HG03432 (cell line): ENCODE results near the gene C4orf17.
"Not testable (repeated sequence)": the region's sequence is repeated elsewhere in the genome, so short reads cannot be mapped to it uniquely, and the experiment has no call there.

Experiments used
- ATAC-seq: cut with Tn5 transposase; IDR thresholded peaks from one replicate; pipeline ENCODE4 v1.9.1; 2021; ENCODE audit warnings: mild to moderate bottlenecking, moderate library complexity; ENCODE audit not compliant: unreplicated experiment

The C4orf17 gene

DNA sequence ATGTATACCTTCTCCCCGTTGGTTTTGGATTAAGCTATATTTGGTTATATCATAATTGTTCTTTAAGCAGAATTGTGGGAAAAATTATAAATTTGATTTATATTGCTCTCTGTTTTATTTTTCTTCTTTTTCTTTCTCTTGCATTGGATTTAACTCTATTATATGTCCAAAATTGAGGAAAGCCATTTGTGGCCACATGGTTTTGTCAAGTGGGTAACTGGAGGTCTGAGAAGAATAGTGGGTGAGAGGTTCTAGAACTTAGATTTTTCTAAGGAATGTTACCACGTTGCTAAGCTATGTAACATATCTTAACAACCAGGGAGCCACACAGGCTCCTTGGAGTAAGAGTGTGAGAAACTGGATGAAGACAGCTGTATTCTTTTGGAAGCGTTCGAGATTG is at the start of gene C4orf17:
TSS of gene C4orf17 (plus strand) at position 301 of the 400 bp plus-strand sequence. CDS start 2,061 bp downstream, outside the sequence.
- no peak for ATAC-seq

DNA sequence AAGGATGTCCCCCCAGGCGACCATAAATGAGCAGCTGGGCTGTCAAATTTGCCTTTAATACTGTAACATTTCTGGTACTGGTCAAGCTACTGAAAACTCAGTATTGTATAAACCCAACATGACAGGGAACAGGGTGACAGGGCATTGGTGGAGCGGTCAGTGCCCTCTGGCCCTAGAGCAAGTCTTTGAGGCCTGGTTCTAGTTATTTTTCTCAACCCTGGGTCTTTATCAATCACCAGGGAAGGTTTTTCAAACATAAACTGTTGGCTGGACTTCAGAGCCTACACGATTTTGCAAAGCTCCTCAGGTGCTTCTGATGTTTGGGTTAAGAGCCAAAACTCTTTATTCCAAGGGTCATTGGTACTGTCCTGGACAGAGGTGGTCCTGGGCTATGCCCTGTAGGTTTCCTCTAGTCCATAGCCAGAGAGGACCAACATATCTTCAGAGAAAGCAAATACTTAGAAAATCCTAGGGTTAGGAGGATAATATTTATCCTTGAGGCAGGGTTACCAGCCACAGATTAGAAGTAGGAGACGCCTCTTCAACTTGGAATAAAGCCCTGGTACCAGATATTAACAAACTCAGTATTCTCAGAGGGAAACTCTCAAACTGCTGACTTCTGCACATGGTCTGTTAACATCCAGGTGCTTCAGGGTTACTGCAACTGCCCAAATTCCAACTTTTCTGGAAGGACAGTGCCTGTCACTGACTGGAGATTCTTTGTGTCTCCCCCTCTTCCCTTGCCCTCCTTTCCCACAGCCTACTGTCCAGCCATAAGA is 49.0 kb upstream of the C4orf17 start:
- no peak for ATAC-seq

DNA sequence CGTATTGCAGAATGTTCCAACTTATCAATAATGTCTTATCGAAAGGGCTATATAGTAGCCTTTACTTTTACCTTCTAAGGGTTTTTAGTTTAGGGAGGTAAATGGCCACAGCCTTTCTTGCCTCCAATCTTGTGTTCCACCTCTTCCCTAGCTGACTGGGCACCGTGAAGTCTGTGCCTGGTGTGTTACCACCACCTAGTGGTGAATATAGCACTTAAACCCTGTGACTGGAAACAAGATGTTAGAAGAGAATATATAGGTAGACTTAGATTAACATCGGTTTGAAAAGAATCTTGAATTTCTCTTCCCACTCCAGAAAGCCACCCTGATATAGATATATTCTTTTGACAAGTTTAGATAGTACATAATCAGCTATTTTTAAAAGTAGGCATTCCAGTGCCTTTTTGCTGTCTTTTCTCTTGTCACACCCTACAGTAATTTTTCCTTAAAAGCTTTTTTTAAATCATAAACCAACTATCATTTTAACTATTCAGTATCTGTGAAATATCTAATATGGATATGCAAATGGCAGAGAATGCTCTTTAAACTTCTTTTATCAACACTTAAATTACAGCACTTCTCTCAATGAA is 47.9 kb upstream of the C4orf17 start:
- peak; percentile 99 for ATAC-seq

DNA sequence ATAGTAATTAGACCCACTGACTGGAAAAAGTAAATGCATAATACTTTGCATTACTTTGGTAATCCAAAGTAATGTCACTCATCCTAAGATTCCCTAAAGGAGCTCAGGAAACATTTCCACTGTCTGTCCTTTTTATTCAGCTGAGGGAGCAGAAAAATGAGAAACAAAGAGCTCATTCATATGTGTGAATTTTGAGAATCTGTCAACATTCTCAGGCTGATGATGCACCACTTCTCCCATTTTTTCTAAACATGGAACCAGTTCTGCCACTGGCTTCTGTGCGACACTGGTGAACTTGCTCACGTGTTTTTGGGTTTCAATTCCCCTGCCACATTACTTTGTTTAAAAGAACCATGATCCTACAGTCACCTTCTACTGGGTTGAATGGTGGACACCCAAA is 47.3 kb upstream of the C4orf17 start:
- no peak for ATAC-seq

DNA sequence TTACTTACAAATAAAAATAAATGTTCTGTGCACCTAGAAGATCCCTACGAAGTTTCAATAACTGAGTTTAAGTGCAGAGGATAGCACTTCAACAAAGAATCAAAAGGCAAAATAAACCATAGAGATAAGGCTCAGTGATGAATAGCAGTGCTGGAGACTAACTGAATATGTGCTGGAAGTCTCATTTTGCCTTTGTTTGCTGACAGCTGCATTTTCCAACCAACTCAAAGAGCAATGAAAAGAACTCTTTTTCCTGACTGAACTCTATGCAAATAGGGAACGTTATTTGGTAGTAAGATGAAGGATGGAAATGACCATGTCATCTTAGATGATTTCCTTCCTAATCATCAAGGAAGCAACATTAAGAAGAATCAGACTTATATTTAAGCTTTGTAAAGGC is 42.9 kb upstream of the C4orf17 start:
- ATAC-seq: no peak

DNA sequence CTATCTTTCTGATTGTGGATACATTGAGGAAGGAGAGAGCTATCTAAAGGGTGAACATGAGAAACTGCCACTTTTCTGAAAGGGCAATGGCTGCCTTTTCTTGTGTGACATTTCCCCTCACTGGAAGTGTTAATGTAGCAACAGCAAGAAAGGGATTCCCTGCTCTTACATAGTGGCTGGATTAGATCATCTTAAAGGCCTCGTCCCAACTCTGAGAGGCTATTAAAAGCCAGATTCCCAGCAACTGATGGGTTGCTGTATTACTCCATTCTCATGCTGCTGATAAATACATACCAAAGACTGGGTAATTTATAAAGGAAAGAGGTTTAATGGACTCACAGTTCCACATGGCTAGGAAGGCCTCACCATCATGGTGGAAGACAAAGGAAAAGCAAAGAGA is 41.9 kb upstream of the C4orf17 start:
- no peak for ATAC-seq

DNA sequence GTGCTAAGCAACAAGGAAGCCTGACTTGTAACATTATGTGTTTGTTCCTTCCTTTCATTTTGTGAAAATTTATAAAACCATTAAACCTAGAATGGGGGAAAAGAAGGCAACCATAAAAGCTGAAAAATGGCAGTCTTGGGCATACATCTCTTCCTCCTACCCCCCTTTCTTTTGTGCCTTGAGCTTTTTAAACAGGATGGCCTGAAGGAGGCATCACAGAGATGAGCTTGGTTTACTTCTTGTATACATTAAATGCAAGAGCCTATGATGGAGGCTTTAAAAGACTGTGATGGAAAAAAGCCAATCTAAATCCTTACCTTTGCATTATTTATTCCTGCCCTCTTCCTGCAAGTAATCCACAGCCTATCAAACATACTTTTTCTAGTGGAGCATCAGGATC is 39.5 kb upstream of the C4orf17 start:
- ATAC-seq: no peak

DNA sequence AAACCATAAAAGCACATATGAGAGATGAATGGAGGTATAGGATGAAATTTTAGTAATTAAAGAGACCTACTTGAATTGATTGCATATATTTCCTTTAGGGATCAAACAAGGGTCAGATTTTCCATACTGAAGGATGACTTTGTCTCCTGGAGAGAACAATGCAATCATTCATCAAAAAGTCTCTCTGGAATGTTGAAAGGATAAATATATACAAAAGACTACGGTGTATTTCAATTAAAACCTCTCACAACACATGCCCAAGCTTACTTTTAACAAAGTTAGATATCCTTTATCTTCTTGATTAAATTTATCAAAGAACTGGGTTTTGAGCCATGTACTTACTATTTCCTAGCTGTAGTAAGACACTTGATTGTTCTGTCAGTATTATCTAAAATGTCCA is 38.9 kb upstream of the C4orf17 start:
- ATAC-seq: no peak

DNA sequence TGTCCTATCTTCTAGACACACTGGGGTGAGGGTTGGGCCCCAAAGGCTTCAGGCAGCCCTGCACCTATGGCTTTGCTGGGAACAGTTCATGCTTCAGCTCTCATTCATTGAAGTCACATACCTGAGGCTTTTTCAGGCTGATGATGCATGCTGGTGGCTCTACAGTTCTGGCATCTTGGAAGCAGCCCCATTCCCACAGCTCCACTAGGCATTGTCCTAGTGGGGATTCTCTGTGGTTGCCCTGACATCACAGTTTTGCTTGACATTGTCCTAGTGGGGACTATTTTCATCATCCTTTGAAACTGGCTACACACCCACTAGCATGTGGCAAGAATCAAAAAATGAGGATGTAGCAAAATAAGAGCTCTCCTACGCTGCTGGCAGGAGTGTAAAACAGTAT is 37.7 kb upstream of the C4orf17 start:
- ATAC-seq: no peak

DNA sequence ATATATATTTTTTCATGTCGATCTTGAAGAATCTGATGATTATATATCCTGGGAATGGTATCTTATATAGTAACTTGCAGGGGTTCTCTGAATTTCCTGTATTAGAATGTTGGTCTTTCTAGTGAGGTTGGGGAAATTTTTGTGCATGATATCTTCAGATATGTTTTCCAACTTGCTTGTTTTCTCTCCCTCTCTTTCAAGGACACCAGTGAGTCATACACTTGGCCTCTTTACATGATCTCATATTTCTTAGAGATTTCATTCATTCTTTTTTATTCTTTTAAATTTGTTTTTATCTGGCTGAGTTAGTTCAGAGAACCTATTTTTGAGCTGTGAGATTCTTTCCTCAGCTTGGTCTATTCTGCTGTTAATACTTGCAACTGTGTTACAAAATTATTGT is 27.2 kb upstream of the C4orf17 start:
- no peak for ATAC-seq

DNA sequence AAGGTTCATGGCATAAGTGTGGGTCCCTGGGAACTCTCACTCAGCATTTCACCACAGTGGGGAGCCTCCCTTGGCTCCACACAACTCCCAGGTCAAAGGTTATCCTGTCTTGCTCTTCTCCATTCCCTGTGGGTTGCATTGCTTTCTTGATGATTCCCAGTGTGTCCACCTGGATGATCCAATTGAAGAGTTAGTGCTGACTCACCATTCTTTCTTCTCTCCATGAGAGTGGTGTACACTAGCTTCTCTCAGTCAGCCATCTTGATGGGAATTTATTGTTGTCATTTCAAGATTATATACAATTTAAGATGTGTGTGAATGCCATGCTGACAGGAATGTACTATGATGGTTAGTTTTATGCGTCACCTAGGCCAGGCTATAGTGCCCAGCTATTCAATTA is 25.6 kb upstream of the C4orf17 start:
- no peak for ATAC-seq

DNA sequence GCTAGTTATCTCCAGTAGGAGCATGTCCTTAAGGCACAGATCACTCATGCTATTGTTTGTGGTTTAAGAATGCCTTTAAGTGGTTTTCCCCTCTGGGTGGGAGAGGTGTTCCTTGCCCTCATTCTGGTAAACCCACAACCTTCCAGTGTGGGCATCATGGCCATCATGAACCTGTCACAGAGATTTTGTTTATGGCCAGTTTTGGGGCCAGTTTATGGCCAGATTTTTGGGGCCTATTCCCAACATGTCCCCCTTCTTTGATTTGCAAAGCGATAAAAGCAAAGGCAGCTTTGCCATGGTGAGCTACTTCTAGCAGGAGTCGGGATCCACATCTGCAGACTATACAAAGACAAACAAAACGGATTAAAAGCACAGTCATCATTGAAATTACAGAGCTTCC is 24.2 kb upstream of the C4orf17 start:
- not testable (repeated sequence) for ATAC-seq

DNA sequence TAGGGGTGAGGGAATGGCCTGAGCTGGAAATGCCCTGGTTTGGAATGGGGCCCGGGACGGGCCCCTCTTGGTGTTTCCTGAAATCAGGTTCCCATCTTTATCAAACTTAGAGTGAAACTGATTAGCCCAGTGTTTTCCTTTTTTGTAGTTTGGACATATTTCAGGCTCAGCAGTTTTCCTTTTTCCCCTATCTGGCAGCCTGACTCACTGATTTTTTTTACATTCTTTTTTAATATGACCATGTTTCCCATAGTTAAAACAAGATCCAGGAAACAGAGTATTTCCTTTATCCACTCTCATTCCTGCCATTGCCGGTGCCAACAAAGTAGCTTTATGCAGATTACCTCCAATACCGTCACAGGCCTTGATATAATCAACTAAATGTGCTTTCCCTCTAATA is 20.5 kb upstream of the C4orf17 start:
- ATAC-seq: no peak

DNA sequence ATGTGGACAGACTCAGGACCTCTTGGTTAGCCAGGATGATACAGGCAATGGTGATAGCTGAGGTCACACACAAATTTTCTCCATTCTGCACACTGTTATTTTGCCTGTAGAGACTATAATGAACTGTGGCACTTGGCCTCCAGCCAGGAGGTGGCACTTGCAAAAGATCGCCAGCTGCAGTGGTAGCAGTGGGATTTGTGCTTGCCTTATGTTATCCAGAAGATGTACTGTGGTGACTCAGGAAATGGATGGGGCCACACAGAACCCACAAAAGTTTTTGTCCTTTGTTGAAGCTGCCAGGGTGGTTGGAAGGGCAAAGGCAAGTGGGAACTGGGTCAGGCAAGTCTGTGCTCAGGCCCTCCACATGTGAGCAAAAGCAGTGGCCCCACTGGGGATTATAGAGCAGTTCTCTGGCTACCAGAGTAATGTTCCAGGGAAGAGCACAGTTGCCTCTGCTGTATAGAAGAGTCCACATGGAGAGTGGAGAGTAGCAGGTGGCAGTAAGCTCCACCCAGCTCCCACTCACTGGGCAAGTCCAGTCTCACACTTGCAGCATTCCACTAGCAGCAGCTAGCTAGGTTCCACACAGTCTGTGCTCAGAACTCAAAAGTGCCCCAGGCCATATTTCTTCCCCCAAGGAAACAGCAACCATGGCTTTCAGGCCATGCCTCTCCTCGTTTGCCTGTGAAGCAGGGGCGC is 5.9 kb upstream of the C4orf17 start:
- ATAC-seq: no peak

DNA sequence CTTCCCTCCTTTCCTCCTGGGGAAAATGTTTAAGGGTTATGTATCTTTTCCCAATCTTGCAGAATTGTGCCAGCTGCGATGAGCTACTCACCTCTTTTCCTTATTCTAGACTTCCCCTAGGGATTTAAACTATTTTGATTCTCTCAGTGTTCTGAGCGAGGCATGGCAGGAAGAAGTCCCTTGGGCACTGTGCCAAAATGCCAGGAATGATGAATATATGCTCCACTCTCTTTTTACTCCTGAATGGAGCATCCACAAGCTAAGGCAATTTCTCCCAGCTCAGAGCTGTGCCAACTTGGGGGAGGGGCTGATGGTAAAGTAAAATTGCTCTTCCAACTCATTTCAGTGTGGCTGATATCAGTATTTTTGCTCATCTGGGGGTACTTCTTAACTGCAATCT is 4.0 kb upstream of the C4orf17 start:
- no peak for ATAC-seq

DNA sequence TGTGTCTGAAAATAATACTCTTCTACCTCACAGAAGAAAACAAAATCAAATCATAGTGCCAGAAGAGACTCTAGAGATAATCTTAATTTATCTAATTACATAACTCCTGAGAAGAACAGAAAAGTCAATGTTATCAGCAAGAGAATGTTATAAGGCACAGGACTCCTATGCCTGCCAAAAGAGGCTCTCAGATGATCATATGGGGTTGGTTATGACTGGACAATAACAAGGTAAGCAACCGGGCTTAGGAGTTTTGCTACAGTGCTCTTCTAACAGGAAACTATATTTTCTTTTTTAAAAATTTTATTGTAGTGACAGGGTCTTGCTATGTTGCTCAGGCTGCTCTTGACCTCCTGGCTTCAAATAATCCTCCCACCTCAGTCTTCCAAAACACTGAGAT is 3.5 kb upstream of the C4orf17 start:
- ATAC-seq: peak; percentile 40

DNA sequence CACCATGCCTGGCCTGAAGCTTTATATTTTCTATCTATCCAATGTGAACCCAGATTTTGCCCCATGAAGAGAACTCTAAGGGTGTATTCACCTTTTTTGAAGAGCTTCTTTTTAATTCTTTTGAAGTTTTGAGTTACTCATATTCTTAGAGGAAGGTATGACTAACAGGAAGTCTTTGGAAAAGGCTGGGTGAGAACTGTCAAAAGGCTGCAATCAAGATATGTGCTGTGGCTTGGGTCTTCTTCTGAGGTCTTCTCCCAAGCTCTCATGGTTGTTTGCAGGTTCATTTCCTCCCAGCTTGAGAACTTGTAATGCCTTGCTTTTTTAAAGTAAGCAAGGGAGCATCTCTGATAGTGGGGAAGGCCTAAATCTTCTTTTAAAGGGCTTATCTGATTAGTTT is 3.1 kb upstream of the C4orf17 start:
- peak; percentile 80 for ATAC-seq

DNA sequence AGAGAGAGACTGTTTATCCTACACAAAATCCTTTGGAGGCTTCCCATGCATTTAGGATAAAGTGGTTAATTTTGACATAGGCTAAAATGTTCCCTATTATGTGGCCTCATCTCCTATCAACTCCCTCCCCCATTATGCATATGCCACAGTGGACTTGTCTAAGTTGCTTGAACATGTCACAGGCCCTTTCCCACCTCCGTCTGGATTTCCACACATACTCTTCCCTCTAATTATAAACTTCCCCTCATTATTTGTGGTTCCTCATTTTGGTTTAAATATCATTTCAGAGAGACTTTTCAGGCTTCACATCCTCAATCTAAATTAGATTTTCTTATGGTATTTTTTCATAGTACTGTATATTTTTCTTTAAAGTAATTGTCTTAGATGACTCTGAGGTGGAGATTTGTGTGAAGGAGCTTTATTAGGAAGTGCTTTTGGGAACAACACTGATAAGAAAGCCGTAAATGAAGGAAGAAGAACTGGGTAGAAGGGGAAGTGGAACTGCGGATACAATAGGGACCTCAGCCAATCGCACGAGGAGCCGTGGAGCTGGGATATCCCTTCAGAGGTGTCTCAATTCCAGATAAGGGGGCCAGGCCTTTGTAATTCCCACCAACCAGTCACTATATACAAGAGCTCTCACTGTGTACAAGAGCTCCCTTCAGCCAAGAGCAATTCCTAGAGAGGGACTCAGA is 7.9 kb downstream of the C4orf17 start:
- ATAC-seq: no peak

DNA sequence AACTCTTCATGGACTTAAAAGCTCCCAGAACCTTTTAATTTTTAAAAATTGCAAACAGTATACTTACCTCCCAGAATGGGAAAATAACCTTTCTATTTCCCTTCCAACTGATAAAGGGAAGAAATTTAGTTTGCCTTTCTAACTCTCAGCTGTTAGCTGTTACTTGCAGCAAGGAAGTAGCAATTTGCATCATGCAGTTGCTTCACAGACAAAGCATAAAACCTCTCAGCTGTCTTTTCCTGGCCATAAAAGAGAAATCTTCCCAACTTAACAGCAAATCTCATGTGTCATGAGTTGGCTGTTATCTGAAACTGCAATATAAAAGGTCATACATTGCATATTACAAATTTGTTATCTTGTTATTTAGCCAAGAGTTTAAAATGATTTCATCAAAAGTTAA is 18.4 kb downstream of the C4orf17 start:
- no peak for ATAC-seq

DNA sequence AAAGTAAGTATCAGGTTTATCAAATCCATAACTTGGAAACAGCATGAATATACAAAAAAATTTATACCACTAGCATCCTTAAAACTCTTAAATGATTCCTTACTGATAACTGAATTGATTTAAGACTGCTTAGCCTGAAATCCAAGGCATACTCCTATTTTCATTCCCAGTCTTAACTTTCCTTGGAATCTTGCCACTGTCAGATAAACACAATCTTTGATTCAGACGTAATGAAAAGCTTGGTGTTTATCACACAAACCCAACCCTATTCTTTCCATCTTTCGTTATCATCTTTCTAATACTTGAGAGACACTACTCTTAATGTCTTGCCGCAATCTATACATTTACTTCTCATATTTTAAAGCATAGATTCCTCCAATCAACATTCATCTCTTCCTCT is 19.1 kb downstream of the C4orf17 start:
- ATAC-seq: no peak

DNA sequence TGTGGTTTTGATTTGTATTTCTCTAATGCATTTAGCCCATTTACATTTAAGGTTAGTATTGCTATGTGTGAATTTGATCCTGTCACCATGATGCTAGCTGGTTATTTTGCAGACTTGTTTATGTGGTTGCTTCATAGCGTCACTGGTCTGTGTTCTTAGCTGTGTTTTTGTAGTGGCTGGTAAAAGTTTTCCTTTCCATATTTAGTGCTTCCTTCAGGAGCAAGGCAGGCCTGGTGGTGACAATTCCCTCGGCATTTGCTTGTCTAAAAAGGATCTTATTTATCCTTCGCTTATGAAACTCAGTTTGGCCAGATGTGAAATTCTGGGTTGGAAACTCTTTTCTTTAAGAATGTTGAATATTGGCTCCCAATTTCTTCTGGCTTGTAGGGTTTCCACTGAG is 23.9 kb downstream of the C4orf17 start:
- not testable (repeated sequence) for ATAC-seq

DNA sequence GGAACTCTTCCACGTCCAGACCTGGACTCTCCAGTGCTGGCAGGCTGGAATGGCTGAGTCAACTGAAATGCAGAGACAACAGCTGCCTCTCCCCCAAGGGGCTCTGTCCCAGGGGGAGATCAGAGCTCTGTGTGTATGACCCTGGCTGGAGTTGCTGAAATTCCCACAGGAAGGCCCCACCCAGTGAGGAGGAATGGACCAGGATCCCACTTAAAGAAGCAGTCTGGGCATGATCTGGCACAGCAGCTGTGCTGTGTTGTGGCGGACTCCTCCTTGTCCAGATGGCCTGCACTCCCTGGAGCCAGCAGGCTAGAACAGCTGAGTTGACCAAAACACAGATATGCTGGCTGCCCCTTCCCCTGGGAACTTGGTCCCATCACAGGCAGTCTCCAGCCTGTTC is 25.4 kb downstream of the C4orf17 start:
- ATAC-seq: no peak
